NCI-H510A (cell line): Measurements from ENCODE around the gene STMN3.
"Not testable (repeated sequence)": the region's sequence is repeated elsewhere in the genome, so short reads cannot be mapped to it uniquely, and the experiment has no call there.

Experiments used
- DNase-seq: peaks from one replicate; lab custom pipeline; 2025; lab: John Stamatoyannopoulos, UW

Gene STMN3

DNA sequence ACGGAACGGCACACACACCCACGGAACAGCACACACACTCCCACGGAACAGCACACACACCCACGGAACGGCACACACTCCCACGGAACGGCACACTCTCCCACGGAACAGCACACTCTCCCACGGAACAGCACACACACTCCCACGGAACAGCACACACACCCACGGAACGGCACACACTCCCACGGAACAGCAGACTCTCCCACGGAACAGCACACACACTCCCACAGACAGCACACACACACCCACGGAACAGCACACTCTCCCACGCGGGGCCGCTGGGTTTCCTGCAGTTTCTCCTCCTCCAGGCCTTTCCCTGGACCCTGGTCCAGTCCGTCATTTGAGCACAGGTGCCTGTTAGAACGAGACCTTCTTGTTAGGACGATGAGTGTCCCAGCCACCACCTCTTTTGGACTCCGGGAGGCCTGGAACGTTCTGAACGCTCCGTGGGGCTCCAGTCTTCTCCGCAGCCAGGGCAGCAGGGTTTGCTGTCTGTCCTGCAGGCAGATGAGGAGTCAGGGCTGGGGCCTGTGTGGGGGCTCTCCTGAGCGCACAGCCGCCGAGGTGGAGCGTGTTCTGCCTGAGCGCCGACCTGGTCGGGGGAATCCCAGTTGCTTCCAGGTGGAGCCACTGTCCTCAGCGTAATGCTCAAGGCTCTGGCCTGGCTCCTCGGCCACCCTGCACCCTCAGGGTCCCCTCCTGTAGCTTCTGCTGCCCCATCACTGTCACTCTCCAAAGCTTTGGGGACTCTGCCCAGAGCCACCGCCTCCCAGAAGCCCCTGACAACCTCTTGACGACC is 25.6 kb upstream of the STMN3 start:
- DNase-seq: no peak

DNA sequence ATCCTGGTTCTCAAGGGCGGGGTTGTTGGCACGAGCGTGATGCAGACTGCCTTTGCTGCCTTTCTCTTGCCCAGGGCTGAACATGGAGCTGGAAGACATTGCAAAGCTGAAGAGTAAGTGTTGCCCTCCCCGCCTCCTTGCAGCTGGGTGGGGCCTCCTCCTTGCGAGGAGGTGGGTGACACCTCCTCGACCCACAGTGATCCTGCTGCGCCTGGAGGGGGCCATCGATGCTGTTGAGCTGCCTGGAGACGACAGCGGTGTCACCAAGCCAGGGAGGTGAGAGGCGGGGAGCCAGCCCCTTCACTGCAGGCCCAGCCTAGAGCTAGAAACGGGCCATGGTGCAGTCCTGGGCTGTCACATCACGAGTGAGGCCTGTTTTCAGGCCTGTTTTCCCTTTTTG is 24.8 kb upstream of the STMN3 start:
- no peak for DNase-seq

DNA sequence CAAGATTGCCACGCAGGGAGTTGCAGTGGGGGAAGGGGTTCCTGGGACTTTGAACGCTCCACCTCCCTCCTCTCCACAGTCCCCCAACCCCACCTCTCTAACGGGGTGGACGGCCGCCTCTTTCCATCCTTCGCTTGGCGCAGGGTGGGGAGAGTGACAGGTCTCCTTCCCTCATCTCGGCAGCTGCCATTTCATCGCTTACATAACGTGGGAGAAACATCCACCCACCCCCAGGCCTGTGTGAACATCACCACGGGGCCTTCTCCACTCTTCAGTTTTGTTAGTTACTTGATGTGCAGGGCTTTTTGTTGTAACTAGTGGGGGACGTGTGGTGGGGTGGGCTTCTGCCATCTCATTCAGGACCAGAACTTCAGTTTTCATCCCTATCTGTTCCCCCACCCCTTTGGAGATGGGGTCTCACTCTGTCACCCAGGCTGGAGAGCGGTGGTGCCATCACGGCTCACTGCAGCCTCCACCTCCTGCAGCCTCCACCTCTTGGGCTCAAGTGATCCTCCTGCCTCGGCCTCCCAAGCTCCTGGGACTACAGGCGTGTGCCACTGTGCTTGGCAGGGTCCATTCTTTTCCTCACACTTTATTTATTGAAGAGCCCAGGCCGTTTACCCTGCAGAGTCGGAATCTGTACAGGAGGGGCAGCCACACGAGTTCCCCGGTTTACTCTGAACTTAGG is 22.6 kb upstream of the STMN3 start:
- no peak for DNase-seq

DNA sequence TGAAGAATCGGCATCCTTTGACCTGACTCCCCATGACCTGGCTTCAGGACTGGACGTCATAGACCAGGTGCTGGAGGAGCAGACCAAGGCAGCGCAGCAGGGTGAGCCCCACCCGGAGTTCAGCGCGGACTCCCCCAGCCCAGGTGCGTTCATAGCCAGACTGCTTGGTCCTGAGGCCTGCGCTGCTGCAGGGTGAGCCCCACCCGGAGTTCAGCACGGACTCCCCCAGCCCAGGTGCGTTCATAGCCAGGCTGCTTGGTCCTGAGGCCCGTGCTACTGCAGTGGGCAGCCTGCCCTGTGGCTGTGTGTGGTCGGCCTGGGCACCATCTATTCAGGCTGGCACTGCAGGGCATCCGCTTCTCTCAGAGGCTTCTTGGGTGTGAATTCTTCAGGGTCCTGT is 20.7 kb upstream of the STMN3 start:
- DNase-seq: no peak

DNA sequence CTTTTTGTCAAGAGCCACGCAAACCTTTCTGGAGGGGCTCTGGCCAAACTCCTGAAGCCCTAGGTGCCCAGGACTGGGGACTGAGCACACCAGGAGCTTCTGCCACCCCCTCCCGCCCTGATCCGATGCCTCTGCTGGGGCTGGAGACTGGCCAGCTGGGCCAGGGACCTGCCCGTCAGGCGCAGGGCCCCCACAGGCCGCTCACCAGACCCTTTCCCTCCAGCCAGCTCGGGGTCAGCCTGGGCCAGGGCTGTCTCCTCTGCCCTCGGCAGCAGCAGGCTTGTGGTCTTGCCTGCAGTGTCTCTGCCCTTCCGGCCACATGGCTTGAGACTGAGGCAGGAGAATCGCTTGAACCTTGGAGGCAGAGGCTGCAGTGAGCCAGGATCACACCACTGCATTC is 19.4 kb upstream of the STMN3 start:
- no peak for DNase-seq

DNA sequence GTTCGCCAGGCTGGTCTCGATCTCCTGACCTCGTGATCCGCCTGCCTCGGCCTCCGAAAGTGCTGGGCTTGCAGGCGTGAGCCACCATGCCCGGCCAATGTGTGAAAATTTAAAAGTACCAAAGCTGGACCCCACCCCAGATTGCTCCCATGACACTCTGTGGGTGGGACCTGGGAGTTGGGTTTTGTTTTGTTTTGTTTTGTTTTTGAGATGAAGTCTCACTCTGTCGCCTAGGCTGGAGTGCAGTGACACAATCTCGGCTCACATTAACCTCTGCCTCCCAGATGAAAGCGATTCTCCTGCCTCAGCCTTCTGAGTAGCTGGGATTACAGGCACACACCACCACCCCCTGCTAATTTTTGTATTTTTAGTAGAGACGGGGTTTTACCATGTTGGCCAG is 18.5 kb upstream of the STMN3 start:
- not testable (repeated sequence) for DNase-seq

DNA sequence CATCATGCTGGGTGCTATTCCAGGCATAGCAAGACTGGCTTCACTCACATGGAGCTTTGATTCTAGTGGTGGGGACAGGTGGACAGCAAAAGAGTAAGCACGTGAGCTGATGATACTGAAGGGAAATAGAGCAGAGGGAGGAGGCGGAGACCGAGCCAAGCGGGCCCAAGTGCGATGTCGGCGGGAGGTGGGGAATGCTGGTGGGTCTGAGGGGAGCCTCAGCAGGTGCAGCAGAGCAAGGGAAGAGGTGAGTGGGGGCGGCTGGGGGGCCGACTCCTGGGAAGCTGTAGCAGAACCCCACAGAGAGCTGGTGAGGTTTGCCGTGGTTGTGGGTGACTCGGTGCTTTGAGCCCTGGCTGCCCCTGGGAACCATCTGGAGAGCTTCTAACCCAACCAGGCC is 15.1 kb upstream of the STMN3 start:
- DNase-seq: no peak

DNA sequence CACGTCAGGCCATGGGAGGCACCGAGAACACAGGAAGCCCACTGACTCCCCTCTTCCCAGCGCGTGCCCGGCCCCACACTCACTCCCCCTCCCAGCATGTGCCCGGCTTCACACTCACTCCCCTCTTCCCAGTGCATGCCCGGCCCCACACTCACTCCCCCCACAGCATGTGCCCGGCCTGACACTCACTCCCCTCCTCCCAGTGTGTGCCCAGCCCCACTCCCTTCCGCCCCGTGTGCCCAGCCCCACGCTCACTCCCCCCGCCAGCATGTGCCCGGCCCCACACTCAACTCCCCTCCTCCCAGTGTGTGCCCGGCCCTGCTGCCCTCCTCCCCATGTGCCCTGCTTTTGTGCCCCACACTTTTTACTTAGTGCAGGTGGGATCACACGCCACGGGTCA is 14.6 kb upstream of the STMN3 start:
- no peak for DNase-seq

DNA sequence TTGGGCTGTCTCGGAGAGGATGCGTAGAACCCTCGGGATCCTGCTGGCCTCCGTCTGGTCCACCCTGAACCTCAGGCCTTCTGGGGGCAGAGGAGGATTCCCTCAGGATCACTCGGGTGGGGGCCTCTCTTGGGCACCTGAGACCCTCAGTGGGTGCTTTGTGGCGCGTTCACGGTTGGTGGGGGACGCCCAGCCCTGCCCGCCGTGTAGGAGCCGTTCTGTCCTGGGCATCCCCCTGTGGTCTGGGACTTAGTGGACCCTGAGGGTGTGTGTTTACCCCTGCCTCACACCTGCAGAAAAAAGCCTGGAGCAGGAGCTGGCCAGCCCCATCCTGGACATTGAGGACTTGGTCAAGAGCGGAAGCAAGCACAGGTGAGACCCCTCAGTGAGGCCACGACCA is 12.5 kb upstream of the STMN3 start:
- DNase-seq: no peak

DNA sequence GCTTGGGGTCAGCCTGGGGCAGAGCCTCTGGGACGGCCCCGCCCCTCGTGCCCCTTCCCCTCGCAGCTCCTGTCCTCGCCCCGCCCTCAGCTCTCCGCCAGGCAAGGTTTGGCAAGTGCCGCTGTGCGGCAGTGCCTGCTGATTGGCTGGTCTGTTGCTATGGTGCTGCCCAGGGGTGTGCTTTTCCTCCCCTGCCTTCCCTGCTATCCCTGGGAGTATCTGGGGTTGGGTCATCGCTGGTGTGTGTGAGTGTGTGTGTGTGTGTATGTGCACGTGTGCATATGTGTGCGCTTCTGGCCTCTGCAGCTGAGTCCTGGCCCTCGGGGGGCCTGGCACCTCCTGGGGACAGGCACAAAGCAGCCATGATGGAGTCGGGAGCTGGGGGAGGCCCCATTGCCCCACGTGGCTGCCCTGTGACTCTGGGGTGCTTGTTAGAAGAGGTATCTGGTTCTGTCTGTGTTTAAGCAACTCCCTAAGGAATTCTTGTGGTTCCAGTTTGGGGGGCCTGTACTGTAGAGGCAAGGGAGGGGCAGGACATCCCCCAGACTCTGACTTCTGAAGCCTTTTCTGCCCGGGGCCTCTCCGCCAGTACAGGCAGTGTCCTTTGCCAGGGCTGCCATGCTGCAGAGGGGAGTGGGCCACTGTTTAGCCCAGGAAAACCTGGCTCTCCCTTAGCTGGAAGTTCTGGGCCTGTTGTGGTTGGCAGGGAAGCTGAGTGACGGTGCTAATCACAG is 11.8 kb upstream of the STMN3 start:
- DNase-seq: no peak

DNA sequence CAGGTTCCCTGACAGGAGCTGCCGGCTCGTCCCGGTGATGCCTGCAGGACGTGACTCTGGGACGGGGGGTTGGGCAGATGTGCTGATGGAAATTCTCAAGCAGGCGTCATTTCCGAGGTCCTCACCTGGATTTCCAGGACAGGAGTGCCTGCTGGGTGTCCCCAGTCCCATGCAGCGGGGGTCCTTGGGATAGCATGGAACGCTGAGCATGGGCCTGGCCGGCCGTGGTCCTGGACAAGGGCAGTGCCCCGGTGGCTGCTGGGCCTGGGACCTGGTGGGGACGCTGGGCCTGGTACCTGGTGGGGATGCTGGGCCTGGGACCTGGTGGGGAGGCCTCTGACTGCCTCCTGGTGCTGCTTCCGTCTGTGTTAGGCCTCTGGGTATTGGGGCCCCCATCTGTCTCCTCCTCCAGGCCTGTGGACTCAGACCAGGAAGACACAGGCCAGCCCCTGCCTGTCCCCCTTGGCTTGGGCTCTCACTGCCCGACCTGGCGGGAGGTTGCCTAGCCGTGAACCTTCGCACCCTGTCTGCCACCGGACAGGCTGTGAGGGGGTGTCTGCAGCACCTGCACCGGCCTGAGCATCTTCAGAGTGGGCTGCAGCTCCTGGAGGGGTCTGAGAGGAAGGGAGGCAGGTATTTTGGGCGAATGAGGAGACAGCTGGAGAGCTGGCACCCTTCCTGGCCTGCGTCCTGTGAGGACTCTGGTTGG is 11.1 kb upstream of the STMN3 start:
- no peak for DNase-seq

DNA sequence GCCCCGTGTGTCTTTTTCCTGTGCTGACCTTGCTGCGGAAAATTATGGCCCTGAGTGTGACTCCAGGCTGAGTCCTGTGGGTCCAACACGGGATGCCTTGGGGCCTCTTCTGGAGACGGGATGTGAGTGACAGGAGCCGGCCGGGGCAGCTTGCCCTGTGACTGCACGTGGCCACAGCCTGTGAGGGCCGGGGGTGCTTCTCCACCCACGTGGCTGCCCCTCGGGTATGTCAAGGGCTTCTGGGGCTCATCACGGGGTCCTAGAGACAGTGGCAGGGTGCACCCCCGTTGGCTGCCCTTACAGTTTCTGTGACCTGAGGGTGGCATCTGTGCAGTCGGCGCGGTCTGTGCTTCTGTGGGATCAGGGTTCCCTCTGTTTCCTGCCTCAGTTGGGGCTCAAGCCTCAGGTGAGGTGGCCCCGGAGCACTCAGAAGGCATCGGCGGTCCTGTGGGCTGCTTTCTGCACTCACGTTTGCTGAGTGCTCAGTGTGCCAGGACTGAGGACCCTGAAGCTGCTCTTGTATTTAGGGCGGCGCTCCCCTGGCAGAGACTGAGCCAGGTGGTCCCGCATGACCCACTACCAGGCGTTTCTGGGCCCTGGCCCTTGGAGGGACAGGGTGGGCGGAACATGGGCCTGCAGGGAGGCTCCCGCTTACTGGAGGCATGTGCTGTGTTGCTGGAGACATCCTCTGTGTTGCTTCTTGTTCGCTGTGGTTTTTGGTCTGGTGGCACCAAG is 10.3 kb upstream of the STMN3 start:
- no peak for DNase-seq

DNA sequence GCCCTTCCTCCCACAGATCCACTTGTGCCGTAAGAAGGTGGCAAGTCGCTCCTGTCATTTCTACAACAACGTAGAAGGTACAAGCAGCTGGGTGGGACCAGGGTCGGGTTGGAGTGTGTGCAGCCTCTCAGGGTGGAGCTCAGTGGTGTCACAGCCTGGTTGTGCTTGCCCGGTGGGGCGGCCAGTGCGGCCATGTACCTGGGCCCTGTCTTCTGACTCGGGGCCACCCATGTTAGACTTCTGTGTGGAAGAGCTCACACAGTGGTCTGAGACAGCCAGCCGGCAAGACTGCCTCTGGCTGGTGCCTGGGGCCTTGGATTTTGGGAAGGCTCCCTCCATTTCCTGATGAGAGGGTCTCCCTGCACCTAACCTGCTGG is 9.6 kb upstream of the STMN3 start:
- DNase-seq: no peak

DNA sequence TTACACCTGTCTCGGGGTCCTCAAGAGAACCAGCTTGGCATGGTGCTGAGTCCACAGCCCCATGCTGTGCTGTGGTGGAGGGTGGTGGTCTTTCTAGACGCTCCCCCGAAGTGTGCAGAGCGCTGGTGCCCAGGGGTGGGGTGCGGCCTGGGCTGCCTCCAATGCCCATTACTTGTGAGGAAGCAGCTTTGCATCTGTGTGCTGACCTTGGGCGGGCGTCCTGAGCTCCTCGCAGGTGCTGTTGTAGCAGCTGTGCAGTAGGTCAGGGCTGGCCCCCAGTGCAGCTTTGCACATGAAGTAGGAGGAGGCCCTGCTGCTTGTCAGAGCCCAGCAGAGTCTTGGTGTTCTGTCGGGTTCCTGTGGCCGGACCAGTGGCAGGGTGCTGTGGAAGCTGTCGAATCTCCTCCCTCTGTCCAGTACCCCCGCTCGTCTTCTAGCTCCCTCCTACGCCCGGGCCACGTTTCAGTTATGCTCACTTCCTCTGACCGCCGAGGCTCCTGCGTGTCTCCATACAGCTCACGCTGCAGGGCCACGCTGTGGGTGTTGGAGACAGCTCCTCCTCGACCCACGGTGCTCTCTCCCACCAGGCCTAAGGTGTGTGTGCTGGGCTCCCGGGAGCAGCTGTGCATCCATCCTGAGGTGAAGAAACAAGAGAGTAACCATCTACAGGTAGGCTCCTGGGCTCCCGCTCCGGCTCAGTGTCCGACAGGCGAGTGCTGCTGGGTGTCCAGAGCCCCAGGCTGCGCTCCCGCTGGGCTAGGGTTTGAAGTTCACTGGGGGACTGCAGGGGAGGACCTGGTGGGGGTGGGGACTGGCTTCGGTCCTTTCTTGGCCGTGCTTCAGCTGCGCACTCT is 9.0 kb upstream of the STMN3 start:
- DNase-seq: no peak

DNA sequence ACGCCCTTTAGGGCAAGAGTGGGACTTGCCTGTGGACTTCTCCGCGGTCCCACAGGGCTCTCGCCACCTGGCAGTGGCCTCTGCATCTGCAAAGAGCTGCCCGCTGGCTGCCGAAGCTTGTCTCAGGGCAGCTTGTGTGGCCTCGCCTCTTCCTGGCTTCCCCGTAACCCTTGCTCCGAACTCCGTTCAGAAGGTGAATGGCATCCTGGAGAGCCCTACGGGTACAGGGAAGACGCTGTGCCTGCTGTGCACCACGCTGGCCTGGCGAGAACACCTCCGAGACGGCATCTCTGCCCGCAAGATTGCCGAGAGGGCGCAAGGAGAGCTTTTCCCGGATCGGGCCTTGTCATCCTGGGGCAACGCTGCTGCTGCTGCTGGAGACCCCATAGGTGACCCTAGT is 7.9 kb upstream of the STMN3 start:
- DNase-seq: no peak

DNA sequence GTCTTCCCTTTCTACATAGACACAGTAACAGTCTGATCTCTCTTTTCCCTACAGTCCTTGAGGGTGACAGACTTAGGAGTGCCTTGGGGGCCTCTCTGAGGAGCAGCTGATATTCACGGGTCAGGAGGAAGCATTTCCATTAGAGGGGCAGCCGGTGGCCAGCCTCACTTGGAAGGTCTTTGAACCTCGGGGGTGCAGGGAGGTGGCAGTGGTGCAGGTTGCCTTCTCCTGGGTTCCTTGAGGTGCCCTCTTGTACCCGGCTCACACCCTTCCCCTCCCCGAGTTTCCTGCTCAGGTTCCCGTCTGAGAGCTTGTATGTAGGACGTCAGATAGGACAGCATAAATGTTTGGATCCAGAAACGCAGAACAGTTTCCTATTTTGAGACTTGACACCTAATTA is 7.4 kb upstream of the STMN3 start:
- no peak for DNase-seq

DNA sequence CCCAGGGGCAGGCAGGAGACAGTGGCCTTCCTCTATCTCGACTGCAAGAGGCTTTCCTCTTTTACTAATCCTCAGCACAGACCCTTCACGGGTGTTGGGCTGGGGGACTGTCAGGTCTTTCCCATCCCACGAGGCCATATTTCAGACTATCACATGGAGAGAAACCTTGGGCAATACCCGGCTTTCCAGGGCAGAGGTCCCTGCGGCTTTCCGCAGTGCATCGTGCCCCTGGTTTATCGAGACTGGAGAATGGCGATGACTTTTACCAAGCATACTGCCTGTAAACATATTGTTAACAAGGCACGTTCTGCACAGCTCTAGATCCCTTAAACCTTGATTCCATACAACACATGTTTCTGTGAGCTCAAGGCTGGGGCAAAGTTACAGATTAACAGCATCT is 7.0 kb upstream of the STMN3 start:
- DNase-seq: not testable (repeated sequence)

DNA sequence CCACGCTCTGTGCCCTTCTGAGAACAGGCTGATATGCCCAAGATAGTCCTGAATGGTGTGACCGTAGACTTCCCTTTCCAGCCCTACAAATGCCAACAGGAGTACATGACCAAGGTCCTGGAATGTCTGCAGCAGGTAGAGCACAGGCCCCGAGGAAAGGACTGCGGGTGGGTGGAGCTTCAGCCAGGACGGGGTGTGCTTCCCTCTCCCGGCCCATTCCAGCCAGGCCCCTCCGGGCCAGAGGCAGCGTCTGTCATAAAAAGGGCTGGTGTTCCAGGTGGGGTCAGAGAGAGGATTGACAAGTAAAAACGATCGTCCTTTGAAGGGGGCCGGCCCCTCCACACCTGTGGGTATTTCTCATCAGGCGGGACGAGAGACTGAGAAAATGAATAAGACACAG is 6.1 kb upstream of the STMN3 start:
- no peak for DNase-seq

DNA sequence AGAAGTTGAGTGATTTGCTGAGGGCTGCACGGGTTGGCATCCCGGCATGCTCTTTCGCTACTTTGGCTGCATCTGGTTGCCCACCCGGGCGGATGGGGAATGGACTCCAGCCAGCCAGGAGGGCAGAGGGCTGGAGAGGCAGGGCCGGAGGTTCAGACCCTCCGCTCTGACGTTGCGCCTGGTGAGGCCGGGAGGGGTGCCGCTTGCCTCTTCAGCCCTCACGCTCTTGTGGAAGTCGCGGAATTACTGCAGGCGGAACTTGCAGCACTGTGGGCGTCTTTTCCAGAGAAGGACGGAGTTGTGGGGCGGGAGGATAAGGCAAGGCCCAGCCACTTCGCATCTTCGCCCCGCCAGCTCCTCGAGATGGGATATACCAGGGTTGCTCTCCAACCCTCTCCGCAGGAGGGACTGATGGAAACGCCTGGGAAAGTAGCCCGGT is 5.5 kb upstream of the STMN3 start:
- no peak for DNase-seq

DNA sequence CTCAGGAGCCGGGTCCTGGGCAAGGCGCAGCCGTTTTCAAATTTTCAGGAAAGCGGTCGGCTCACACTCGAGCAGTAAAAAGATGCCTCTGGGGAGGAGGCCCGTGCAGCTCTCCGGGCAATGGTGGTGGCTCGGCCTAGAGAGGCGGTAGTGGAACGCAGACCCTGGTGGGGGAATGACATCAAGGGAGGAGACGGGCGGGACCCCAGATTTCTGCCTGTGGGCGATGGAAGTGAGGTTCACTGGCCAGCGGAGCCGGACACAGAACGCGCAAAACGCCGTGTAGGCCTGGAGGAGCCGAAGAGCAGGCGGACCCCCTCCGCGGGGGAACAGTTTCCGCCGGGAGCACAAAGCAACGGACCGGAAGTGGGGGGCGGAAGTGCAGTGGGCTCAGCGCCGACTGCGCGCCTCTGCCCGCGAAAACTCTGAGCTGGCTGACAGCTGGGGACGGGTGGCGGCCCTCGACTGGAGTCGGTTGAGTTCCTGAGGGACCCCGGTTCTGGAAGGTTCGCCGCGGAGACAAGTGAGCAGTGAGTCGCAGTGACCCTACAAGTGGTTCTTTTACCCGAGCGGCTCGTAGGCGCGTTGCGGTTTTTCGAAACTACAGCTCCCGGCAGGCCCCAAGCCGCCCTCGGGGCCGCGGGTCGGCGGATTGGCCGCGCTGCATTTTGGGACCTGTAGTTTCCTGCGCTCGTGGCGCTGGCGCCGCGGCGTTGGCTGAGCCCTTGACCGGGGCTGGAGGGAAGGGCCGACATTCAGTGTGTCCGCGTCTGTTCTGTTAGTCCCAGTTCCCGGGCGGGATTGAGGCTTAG is 4.9 kb upstream of the STMN3 start, which contains the start of gene RTEL1:
TSS of gene RTEL1 (plus strand) at position 376 of the 812 bp plus-strand sequence. CDS start 1,091 bp downstream, outside the sequence.
- peak; percentile 81 for DNase-seq
